Loucy (cell line): ENCODE results near the gene GNA12.

Experiments used
- CTCF ChIP-seq: fragments of 200-600 bp; sonication (generic); conservative IDR thresholded peaks from 2 replicates; pipeline ENCODE4 v1.5.1; 2014; ENCODE audit warnings: mild to moderate bottlenecking, antibody characterized with exemption, low read length
- EZH2phosphoT487 ChIP-seq: fragments of 200-600 bp; IDR thresholded peaks from 2 replicates; pipeline ENCODE4 v1.6.1; 2018; ENCODE audit warnings: antibody characterized with exemption, mild to moderate bottlenecking, moderate library complexity, borderline replicate concordance

GRCh38 chr7:2725178-2726105 lies 118.7 kb downstream of the GNA12 start:
- TF ChIP-seq CTCF: no peak
- TF ChIP-seq EZH2phosphoT487: no peak
